ENCODE results near the gene USP33.
"Not testable (repeated sequence)": the region's sequence is repeated elsewhere in the genome, so short reads cannot be mapped to it uniquely, and the experiment has no call there.

The USP33 gene

GRCh38 chr1:77759071-77760028, at the start of gene USP33:
USP33 (minus strand) TSS chr1:77759852; CDS start chr1:77741697, 18,155 bp downstream.
- Histone ChIP-seq H3K4me1 (ENCODE audit: insufficient read depth, low read length) (peaks cover 3% of the 10 kb centered on the region; the same call in 1 of the 2 replicates), H3K36me3 (ENCODE audit: insufficient read depth, low read length) (no peaks in the 10 kb centered on the region), H3K9ac (ENCODE audit: low read depth, low read length) (peak within 1 kb of the TSS; percentile 89), H3K9me3 (ENCODE audit: control insufficient read depth, insufficient read depth, low read length) (no peaks in the 10 kb centered on the region)

- peaks cover 4% of the 10 kb centered on the region; the same call in 1 of the 2 replicates for H3K4me1 ChIP-seq (ENCODE audit: insufficient read depth, low read length)
- no peaks in the 10 kb centered on the region for H3K9me3 ChIP-seq (ENCODE audit: control insufficient read depth, insufficient read depth, low read length)
- H3K9ac ChIP-seq (ENCODE audit: low read depth, low read length): no peak overlapping the region
- H3K36me3 ChIP-seq (ENCODE audit: insufficient read depth, low read length): peaks cover 3% of the 10 kb centered on the region; the same call in 1 of the 2 replicates
These were observed 43.7 kb upstream of the USP33 start for GRCh38 chr1:77803371-77803770.

- no peaks in the 10 kb centered on the region for H3K9me3 ChIP-seq (ENCODE audit: control insufficient read depth, insufficient read depth, low read length)
- H3K36me3 ChIP-seq (ENCODE audit: insufficient read depth, low read length): peaks cover 3% of the 10 kb centered on the region; the same call in 1 of the 2 replicates
These were observed 42.4 kb upstream of the USP33 start for GRCh38 chr1:77802026-77802425.

GRCh38 chr1:77797991-77798390, 38.3 kb upstream of the USP33 start:
- H3K9me3 ChIP-seq (ENCODE audit: control insufficient read depth, insufficient read depth, low read length): no peaks in the 10 kb centered on the region

More at GRCh38 chr1:77802026-77802425, 42.4 kb upstream of the USP33 start:
- H3K4me1 ChIP-seq (ENCODE audit: insufficient read depth, low read length): peaks cover 4% of the 10 kb centered on the region; the same call in 1 of the 2 replicates
- no peak overlapping the region for H3K9ac ChIP-seq (ENCODE audit: low read depth, low read length)

GRCh38 chr1:77796695-77797405, 37.2 kb upstream of the USP33 start:
- Histone ChIP-seq H3K9ac (ENCODE audit: low read depth, low read length) (no peak overlapping the region), H3K4me1 (ENCODE audit: insufficient read depth, low read length) (peaks cover 4% of the 10 kb centered on the region; the same call in 1 of the 2 replicates), H3K36me3 (ENCODE audit: insufficient read depth, low read length) (no peaks in the 10 kb centered on the region), H3K9me3 (ENCODE audit: control insufficient read depth, insufficient read depth, low read length) (no peaks in the 10 kb centered on the region)

More at GRCh38 chr1:77797991-77798390, 38.3 kb upstream of the USP33 start:
- H3K36me3 ChIP-seq (ENCODE audit: insufficient read depth, low read length): no peaks in the 10 kb centered on the region
- no peak overlapping the region for H3K9ac ChIP-seq (ENCODE audit: low read depth, low read length)
- H3K4me1 ChIP-seq (ENCODE audit: insufficient read depth, low read length): peaks cover 4% of the 10 kb centered on the region; the same call in 1 of the 2 replicates

GRCh38 chr1:77794550-77794949, 34.9 kb upstream of the USP33 start:
- Histone ChIP-seq H3K4me1 (ENCODE audit: insufficient read depth, low read length) (no peaks in the 10 kb centered on the region), H3K36me3 (ENCODE audit: insufficient read depth, low read length) (no peaks in the 10 kb centered on the region), H3K9me3 (ENCODE audit: control insufficient read depth, insufficient read depth, low read length) (no peaks in the 10 kb centered on the region), H3K9ac (ENCODE audit: low read depth, low read length) (no peak overlapping the region)

GRCh38 chr1:77786093-77786741, 26.6 kb upstream of the USP33 start:
- not testable (repeated sequence) for H3K36me3 ChIP-seq (ENCODE audit: insufficient read depth, low read length); H3K4me1 ChIP-seq (ENCODE audit: insufficient read depth, low read length); H3K9ac ChIP-seq (ENCODE audit: low read depth, low read length); H3K9me3 ChIP-seq (ENCODE audit: control insufficient read depth, insufficient read depth, low read length)

- Histone ChIP-seq H3K4me1 (ENCODE audit: insufficient read depth, low read length) (no peaks in the 10 kb centered on the region; the same call in 1 of the 2 replicates), H3K9me3 (ENCODE audit: control insufficient read depth, insufficient read depth, low read length) (no peaks in the 10 kb centered on the region), H3K36me3 (ENCODE audit: insufficient read depth, low read length) (peaks cover 5% of the 10 kb centered on the region; the same call in 1 of the 2 replicates), H3K9ac (ENCODE audit: low read depth, low read length) (no peak overlapping the region)
These were observed 23.5 kb upstream of the USP33 start for GRCh38 chr1:77783141-77783540.

- Histone ChIP-seq H3K9ac (ENCODE audit: low read depth, low read length) (no peak overlapping the region), H3K4me1 (ENCODE audit: insufficient read depth, low read length) (no peaks in the 10 kb centered on the region; the same call in 1 of the 2 replicates), H3K9me3 (ENCODE audit: control insufficient read depth, insufficient read depth, low read length) (no peaks in the 10 kb centered on the region), H3K36me3 (ENCODE audit: insufficient read depth, low read length) (peaks cover 5% of the 10 kb centered on the region; the same call in 1 of the 2 replicates)
These were observed 22.0 kb upstream of the USP33 start for GRCh38 chr1:77781683-77782082.

GRCh38 chr1:77779529-77780281, 20.1 kb upstream of the USP33 start, which contains the start of gene MIGA1:
MIGA1 (plus strand) TSS chr1:77779649; CDS start chr1:77783253, 3,604 bp downstream.
- Histone ChIP-seq H3K9me3 (ENCODE audit: control insufficient read depth, insufficient read depth, low read length) (no peaks in the 10 kb centered on the region), H3K36me3 (ENCODE audit: insufficient read depth, low read length) (peaks cover 4% of the 10 kb centered on the region; the same call in 1 of the 2 replicates), H3K4me1 (ENCODE audit: insufficient read depth, low read length) (no peaks in the 10 kb centered on the region; the same call in 1 of the 2 replicates), H3K9ac (ENCODE audit: low read depth, low read length) (peak within 1 kb of the TSS; percentile 61)

- no peaks in the 10 kb centered on the region for H3K9me3 ChIP-seq (ENCODE audit: control insufficient read depth, insufficient read depth, low read length)
- H3K4me1 ChIP-seq (ENCODE audit: insufficient read depth, low read length): no peaks in the 10 kb centered on the region; the same call in 1 of the 2 replicates
- H3K36me3 ChIP-seq (ENCODE audit: insufficient read depth, low read length): no peaks in the 10 kb centered on the region
- no peak overlapping the region for H3K9ac ChIP-seq (ENCODE audit: low read depth, low read length)
These were observed 16.5 kb upstream of the USP33 start for GRCh38 chr1:77776007-77776700.

GRCh38 chr1:77768006-77768405, 8.4 kb upstream of the USP33 start:
- Histone ChIP-seq H3K36me3 (ENCODE audit: insufficient read depth, low read length) (no peaks in the 10 kb centered on the region), H3K4me1 (ENCODE audit: insufficient read depth, low read length) (no peaks in the 10 kb centered on the region), H3K9me3 (ENCODE audit: control insufficient read depth, insufficient read depth, low read length) (no peaks in the 10 kb centered on the region), H3K9ac (ENCODE audit: low read depth, low read length) (no peak overlapping the region)

GRCh38 chr1:77762072-77762476, 2.4 kb upstream of the USP33 start:
- H3K9ac ChIP-seq (ENCODE audit: low read depth, low read length): no peak overlapping the region
- no peaks in the 10 kb centered on the region for H3K36me3 ChIP-seq (ENCODE audit: insufficient read depth, low read length)
- H3K9me3 ChIP-seq (ENCODE audit: control insufficient read depth, insufficient read depth, low read length): no peaks in the 10 kb centered on the region
- H3K4me1 ChIP-seq (ENCODE audit: insufficient read depth, low read length): peaks cover 3% of the 10 kb centered on the region; the same call in 1 of the 2 replicates
